Activated B cell treated with CpG ODN at 0.5 μM for 24 hours (primary cell): ENCODE results near the gene CHN2. TPM values are rescaled to one million over a fixed set of nuclear protein-coding genes. Genes with fewer than 3 reads are reported as not detected.
A peak's percentile ranks its signal among the peaks of the same experiment; 100 is the strongest.

ENCODE experiments used
- ATAC-seq: fragments of 200-7000 bp; cut with Tn5 transposase; one replicate; pipeline ENCODE4 v1.10.0; 2021; ENCODE audit warnings: low read depth, mild to moderate bottlenecking, moderate library complexity
- CTCF ChIA-PET: fragments of 350-600 bp; sonication (Branson Sonifier 250); formaldehyde crosslinking; loops from one replicate; lab custom pipeline; 2021; ENCODE audit warnings: antibody characterized with exemption; lab: Charles Lee
- POLR2A ChIA-PET: fragments of 350-600 bp; sonication (Branson Sonifier 250); formaldehyde crosslinking; loops from one replicate; lab custom pipeline; 2021; ENCODE audit warnings: antibody characterized with exemption; lab: Charles Lee
- DNase-seq: peaks from one replicate; pipeline ENCODE4 v3.0.0; 2022
- H3K27ac Mint-ChIP-seq: one replicate; pipeline ENCODE4 v1.8.0; 2020; ENCODE audit warnings: mixed read lengths
- H3K27me3 Mint-ChIP-seq: one replicate; pipeline ENCODE4 v1.8.0; 2021; ENCODE audit warnings: mixed read lengths
- H3K36me3 Mint-ChIP-seq: one replicate; pipeline ENCODE4 v1.8.0; 2021; ENCODE audit warnings: low read depth, mixed read lengths
- H3K4me1 Mint-ChIP-seq: one replicate; pipeline ENCODE4 v1.8.0; 2021; ENCODE audit warnings: mixed read lengths
- H3K4me3 Mint-ChIP-seq: one replicate; pipeline ENCODE4 v1.8.0; 2020; ENCODE audit warnings: mild to moderate bottlenecking, mixed read lengths
- H3K9me3 Mint-ChIP-seq: one replicate; pipeline ENCODE4 v1.8.0; 2020; ENCODE audit warnings: mixed read lengths
- intact Hi-C: fragments of 100-400 bp; cut with micrococcal nuclease; formaldehyde crosslinking; loops from one replicate; pipeline ENCODE4 v1.15.1; 2024
- total RNA-seq: library from RNA; stranded (reverse); gene quantifications from 2 replicates; pipeline ENCODE4 v1.2.3, GENCODE V29; 2022
- TF ChIP-seq, protein P1 (sequence below): fragments of 200-600 bp; IDR thresholded peaks from one replicate; pipeline ENCODE4 v1.8.0; 2022; ENCODE audit warnings: antibody characterized with exemption, mild to moderate bottlenecking

CHN2 gene
- total RNA-seq, 1 donor from 2014 or later = 1.8 TPM

DNA sequence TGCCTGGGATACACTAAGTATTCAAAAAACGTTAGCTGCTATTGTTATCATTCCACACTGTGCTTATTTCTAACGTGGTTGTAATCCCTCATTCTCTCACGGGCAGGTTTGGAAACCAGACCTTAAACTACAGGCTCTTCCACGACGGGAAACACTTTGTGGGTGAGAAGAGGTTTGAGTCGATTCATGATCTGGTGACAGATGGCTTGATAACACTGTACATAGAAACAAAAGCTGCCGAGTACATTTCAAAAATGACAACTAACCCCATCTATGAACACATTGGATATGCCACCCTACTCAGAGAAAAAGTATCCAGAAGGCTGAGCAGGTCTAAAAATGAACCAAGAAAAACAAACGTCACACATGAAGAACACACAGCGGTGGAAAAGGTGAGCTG, 205.9 kb downstream of the CHN2 start:
- H3K9me3 Mint-ChIP-seq = no peaks in the 10 kb centered on the region
- ATAC-seq = no peak
- intact Hi-C loops = no loop called here
- DNase-seq = no peak
- H3K27ac Mint-ChIP-seq = no peak overlapping the region
- ChIA-PET CTCF (interaction anchor here (1.3 to 1.6 kb wide), 2 partner anchors 8 to 478 kb away, joined by 3 read pairs; no protein-coding TSS in a partner anchor), POLR2A (no interaction called here)
- no peak overlapping the region for H3K4me3 Mint-ChIP-seq
- H3K36me3 Mint-ChIP-seq = no peaks in the 10 kb centered on the region
- TF ChIP-seq, protein P1, sequence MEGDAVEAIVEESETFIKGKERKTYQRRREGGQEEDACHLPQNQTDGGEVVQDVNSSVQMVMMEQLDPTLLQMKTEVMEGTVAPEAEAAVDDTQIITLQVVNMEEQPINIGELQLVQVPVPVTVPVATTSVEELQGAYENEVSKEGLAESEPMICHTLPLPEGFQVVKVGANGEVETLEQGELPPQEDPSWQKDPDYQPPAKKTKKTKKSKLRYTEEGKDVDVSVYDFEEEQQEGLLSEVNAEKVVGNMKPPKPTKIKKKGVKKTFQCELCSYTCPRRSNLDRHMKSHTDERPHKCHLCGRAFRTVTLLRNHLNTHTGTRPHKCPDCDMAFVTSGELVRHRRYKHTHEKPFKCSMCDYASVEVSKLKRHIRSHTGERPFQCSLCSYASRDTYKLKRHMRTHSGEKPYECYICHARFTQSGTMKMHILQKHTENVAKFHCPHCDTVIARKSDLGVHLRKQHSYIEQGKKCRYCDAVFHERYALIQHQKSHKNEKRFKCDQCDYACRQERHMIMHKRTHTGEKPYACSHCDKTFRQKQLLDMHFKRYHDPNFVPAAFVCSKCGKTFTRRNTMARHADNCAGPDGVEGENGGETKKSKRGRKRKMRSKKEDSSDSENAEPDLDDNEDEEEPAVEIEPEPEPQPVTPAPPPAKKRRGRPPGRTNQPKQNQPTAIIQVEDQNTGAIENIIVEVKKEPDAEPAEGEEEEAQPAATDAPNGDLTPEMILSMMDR = no peak
- H3K27me3 Mint-ChIP-seq = peaks cover 3% of the 10 kb centered on the region
- H3K4me1 Mint-ChIP-seq = no peaks in the 10 kb centered on the region

DNA sequence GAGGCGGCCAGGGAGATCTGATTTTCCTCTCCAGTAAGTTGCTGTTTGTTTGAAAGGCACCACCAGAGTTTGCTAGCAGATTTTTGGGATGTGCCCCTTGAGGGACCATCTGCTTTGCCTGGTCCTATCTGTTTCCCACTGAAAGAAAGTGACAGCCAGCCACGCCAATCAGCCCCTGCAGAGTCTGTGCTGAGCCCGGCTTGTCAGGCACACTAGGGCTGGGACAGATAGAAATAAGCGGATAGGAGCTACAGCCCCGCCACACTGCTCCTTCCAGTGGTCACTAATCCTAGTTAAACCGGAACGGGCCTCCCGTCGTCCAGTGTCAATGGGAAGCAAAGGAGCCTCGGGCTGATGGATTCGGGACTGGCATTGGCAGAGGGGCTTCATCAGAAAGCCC, 207.2 kb downstream of the CHN2 start:
- no peaks in the 10 kb centered on the region for H3K36me3 Mint-ChIP-seq
- H3K4me3 Mint-ChIP-seq = no peak overlapping the region
- TF ChIP-seq, protein P1 = no peak
- H3K27me3 Mint-ChIP-seq = peaks cover 2% of the 10 kb centered on the region
- H3K27ac Mint-ChIP-seq = no peak overlapping the region
- no peaks in the 10 kb centered on the region for H3K4me1 Mint-ChIP-seq
- DNase-seq = no peak
- ChIA-PET POLR2A (no interaction called here), CTCF (no interaction called here)
- no peak for ATAC-seq
- intact Hi-C loops = no loop called here
- H3K9me3 Mint-ChIP-seq = no peaks in the 10 kb centered on the region

DNA sequence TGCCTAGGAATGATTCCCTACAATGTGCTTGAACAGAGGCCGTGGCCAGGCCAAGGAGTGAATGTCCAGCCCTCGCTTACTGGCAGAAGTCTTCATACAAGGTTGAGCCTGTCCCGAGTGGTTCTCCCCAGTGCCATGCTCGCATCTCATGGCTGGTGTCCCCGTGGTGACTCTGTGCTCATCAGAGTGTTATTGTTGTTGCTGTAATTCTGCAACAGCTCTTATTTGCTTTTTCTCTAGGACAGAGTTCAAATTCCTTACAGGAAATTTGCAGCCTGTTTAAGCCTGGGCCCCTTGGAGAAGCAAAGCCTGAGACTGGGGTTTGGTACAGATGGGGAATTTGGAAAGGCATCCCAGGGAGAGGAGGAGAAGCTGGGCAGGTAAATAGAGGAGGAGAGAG, 211.3 kb downstream of the CHN2 start:
- Mint-ChIP-seq H3K9me3 (no peaks in the 10 kb centered on the region), H3K4me3 (no peak overlapping the region), H3K27ac (no peak overlapping the region), H3K27me3 (peaks cover 4% of the 10 kb centered on the region), H3K36me3 (no peaks in the 10 kb centered on the region), H3K4me1 (no peaks in the 10 kb centered on the region)
- TF ChIP-seq, protein P1 = no peak
- ATAC-seq = no peak
- CTCF ChIA-PET = interaction anchor here (5.3 to 9.0 kb wide), 2 partner anchors 216 to 481 kb away, joined by 78 to 209 read pairs; no protein-coding TSS in a partner anchor
- POLR2A ChIA-PET = no interaction called here
- no peak for DNase-seq
- intact Hi-C loops = no loop called here

DNA sequence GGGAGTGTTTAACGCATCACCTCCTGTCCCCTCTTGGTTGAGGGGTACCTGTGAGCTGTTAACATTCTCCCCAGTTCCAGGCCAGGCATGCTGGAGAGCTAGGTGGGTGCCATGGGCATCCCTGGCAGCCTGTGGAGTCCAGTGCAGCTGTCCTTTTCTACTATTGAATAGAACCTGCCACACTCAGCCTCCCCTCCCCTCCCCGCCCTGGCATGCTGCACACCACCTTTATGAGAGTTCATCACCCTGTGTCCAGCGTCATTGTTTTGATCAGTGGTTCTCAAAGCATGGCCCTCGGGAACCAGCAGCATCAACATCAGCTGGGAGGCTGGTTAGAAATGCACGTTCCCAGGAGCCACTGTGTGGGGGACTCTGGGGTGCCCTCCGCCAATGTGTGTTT, 211.8 kb downstream of the CHN2 start:
- H3K9me3 Mint-ChIP-seq = no peaks in the 10 kb centered on the region
- H3K36me3 Mint-ChIP-seq = no peaks in the 10 kb centered on the region
- ATAC-seq = no peak
- ChIA-PET POLR2A (no interaction called here), CTCF (interaction anchor here (5.3 to 9.0 kb wide), 2 partner anchors 216 to 482 kb away, joined by 78 to 209 read pairs; no protein-coding TSS in a partner anchor)
- H3K27me3 Mint-ChIP-seq = peaks cover 4% of the 10 kb centered on the region
- TF ChIP-seq, protein P1 = no peak
- intact Hi-C loops = no loop called here
- no peak overlapping the region for H3K4me3 Mint-ChIP-seq
- DNase-seq = no peak
- H3K4me1 Mint-ChIP-seq = no peaks in the 10 kb centered on the region
- no peak overlapping the region for H3K27ac Mint-ChIP-seq

DNA sequence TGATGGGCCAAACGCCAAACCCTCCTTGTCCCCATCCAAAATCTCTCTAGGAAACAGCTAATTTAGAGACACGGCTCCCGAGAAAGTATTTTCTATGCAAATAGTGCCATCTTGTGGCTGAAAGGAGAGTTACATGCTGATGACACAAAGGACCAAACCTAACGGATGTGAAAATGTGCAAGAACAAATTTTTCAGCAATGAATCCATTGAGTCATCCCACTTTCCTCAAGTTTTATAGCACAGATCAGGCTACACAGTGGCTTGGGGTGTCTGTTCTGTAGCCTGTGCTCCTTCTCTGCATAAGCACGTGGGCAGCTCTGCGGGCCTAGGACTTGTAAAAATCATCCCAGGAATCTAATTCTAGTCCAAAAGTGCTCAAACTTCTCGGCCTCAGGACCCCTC, 214.3 kb downstream of the CHN2 start:
- no peaks in the 10 kb centered on the region for H3K4me1 Mint-ChIP-seq
- ATAC-seq (peak; percentile 50), DNase-seq (no peak)
- H3K27me3 Mint-ChIP-seq = peaks cover 6% of the 10 kb centered on the region
- no peaks in the 10 kb centered on the region for H3K36me3 Mint-ChIP-seq
- no peak overlapping the region for H3K4me3 Mint-ChIP-seq
- CTCF ChIA-PET = interaction anchor here (0.7 to 9.0 kb wide), 18 partner anchors 8 to 496 kb away, joined by 3 to 209 read pairs (median 3); no protein-coding TSS in a partner anchor
- intact Hi-C loops = loop anchor here (1.0 to 2.0 kb wide), 5 partner anchors 170 to 487 kb away; no protein-coding TSS in a partner anchor
- POLR2A ChIA-PET = no interaction called here
- TF ChIP-seq, protein P1 = no peak
- H3K27ac Mint-ChIP-seq = no peak overlapping the region
- H3K9me3 Mint-ChIP-seq = no peaks in the 10 kb centered on the region
